Tibial nerve (tissue), 4 donors: ENCODE measurements around the gene DDX20. TPM values are rescaled to one million over a fixed set of nuclear protein-coding genes. Genes with fewer than 3 reads are reported as not detected.
A peak's percentile ranks its signal among the peaks of the same experiment; 100 is the strongest.
"Not testable (repeated sequence)": the region's sequence is repeated elsewhere in the genome, so short reads cannot be mapped to it uniquely, and the experiment has no call there.

ENCODE experiments used
- DNase-seq, 2 donors: peaks; one replicate each; pipeline ENCODE4 v3.0.0-alpha.2; 2019; ENCODE audit warnings: low spot score in 2 of 2
- H3K27ac ChIP-seq, 4 donors: fragments of 200-600 bp; sonication (generic) in 3 of 4; one replicate each; pipeline ENCODE4 v1.5.1; 2017 to 2019; ENCODE audit warnings: mild to moderate bottlenecking in 1 of 4
- H3K27me3 ChIP-seq, 2 donors: fragments of 200-600 bp; sonication (generic) in 1 of 2; one replicate each; pipeline versions ENCODE4 v1.5.1 to v1.6.0; 2017 to 2019
- H3K36me3 ChIP-seq, 3 donors: fragments of 200-600 bp; sonication (generic); one replicate each; pipeline ENCODE4 v1.5.1; 2018 to 2019
- H3K4me1 ChIP-seq, 4 donors: fragments of 200-600 bp; sonication (generic) in 3 of 4; one replicate each; pipeline ENCODE4 v1.5.1; 2017 to 2019
- H3K4me3 ChIP-seq, 4 donors: fragments of 200-600 bp; sonication (generic) in 3 of 4; one replicate each; pipeline ENCODE4 v1.5.1; 2017 to 2019; ENCODE audit warnings: mild to moderate bottlenecking in 1 of 4, moderate library complexity in 1 of 4
- H3K9me3 ChIP-seq, 4 donors: fragments of 200-600 bp; sonication (generic) in 3 of 4; one replicate each; pipeline ENCODE4 v1.5.1; 2017 to 2019
- EP300 ChIP-seq, 2 donors: sonication (generic); formaldehyde crosslinking; IDR thresholded peaks; one replicate each; pipeline ENCODE4 v1.6.1; 2017; ENCODE audit warnings: antibody characterized with exemption in 2 of 2, mild to moderate bottlenecking in 1 of 2
- POLR2A ChIP-seq, 2 donors: fragments of 450-650 bp; IDR thresholded peaks; one replicate each; pipeline ENCODE4 v1.6.1; 2017; ENCODE audit warnings: antibody characterized with exemption in 2 of 2, mild to moderate bottlenecking in 2 of 2, moderate library complexity in 2 of 2
- WGBS, 2 donors: methylation state at CpG; one replicate each; pipeline ENCODE4 v1.1.5; 2018; 5-methylcytosine and 5-hydroxymethylcytosine counted together
- total RNA-seq, 4 donors: library from RNA; depleted of rRNA; stranded (reverse); fragments of >200 nt; gene quantifications; one replicate each; pipeline ENCODE4 v1.1.0, GENCODE V29; 2016
- TF ChIP-seq, protein P1 (sequence below), 5 experiments: fragments of 200-600 bp in 3 of 5; fragments of 450-650 bp in 2 of 5; sonication (generic) in 3 of 5; IDR thresholded peaks; one replicate each; pipeline ENCODE4 v1.5.1; 2016 to 2019; ENCODE audit warnings: antibody characterized with exemption in 5 of 5, mild to moderate bottlenecking in 3 of 5, moderate library complexity in 2 of 5

The DDX20 gene
- total RNA-seq, 4 donors from 2014 or later: 30.8 to 40.5 (median 35.5) TPM

DNA sequence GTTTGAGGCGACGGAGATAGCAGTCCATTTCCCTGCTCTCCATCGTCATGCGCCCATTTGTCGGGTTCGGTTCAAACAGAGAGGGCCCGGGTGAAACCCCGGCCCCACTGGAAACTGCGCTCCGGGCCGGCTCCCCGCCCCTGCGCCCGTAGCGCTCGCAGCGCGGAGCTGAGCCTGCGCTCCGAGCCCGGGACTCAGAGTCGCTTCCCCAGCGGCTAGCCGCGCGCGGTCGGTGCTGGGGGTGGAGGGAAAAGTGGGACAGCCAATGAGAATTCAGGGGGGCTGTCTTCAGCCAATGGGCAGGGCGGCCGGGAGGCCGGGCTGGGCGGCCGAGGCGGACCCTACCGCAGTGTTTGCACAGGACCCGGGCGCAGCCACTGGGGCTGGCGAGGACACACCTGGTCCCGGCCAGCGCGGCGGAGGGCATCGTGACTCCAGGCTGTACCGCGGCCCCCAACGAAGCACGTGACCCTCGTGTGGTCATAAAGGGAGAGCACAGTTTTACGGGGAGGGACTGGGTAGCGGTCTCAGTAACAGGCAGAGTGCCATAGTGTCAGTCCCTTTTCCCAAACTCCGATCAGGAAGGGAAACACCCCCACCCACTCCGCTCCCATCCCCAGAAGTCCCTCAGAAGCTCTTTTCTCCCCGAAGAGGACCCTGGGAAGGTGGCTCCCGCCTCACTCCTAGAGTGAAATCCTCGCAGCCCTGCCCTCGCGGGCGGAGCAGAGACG lies 16.3 kb upstream of the DDX20 start, which contains the start of gene INKA2:
Gene INKA2, minus strand, starts transcription at position 202 of the 731 bp plus-strand sequence. Its CDS starts 153 bp downstream, at position 49.
- WGBS, 2 donors: 1% methylated on average over 27 to 47 of the region's 59 CpGs
- H3K4me3 ChIP-seq: peak within 1 kb of the TSS; percentile 54 to 73 (median 62)
- H3K4me1 ChIP-seq: peaks cover 0 to 58% (median 38%) of the 10 kb centered on the region in 4 donors
- TF ChIP-seq EP300 (IDR thresholded peaks at IDR 0.05): peak; percentile 14 to 86
- peak; percentile 76 to 78 for TF ChIP-seq POLR2A (IDR thresholded peaks at IDR 0.05)
- TF ChIP-seq, protein P1, sequence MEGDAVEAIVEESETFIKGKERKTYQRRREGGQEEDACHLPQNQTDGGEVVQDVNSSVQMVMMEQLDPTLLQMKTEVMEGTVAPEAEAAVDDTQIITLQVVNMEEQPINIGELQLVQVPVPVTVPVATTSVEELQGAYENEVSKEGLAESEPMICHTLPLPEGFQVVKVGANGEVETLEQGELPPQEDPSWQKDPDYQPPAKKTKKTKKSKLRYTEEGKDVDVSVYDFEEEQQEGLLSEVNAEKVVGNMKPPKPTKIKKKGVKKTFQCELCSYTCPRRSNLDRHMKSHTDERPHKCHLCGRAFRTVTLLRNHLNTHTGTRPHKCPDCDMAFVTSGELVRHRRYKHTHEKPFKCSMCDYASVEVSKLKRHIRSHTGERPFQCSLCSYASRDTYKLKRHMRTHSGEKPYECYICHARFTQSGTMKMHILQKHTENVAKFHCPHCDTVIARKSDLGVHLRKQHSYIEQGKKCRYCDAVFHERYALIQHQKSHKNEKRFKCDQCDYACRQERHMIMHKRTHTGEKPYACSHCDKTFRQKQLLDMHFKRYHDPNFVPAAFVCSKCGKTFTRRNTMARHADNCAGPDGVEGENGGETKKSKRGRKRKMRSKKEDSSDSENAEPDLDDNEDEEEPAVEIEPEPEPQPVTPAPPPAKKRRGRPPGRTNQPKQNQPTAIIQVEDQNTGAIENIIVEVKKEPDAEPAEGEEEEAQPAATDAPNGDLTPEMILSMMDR (IDR thresholded peaks at IDR 0.05): peak in 3 of 5 experiments; percentile 6 to 34 (median 33)
- H3K27me3 ChIP-seq: no peaks in the 10 kb centered on the region
- H3K9me3 ChIP-seq: no peaks in the 10 kb centered on the region
- H3K36me3 ChIP-seq: no peaks in the 10 kb centered on the region
- peak; percentile 67 to 73 for DNase-seq
- H3K27ac ChIP-seq: peak within 1 kb of the TSS; percentile 77 to 94 (median 85)

DNA sequence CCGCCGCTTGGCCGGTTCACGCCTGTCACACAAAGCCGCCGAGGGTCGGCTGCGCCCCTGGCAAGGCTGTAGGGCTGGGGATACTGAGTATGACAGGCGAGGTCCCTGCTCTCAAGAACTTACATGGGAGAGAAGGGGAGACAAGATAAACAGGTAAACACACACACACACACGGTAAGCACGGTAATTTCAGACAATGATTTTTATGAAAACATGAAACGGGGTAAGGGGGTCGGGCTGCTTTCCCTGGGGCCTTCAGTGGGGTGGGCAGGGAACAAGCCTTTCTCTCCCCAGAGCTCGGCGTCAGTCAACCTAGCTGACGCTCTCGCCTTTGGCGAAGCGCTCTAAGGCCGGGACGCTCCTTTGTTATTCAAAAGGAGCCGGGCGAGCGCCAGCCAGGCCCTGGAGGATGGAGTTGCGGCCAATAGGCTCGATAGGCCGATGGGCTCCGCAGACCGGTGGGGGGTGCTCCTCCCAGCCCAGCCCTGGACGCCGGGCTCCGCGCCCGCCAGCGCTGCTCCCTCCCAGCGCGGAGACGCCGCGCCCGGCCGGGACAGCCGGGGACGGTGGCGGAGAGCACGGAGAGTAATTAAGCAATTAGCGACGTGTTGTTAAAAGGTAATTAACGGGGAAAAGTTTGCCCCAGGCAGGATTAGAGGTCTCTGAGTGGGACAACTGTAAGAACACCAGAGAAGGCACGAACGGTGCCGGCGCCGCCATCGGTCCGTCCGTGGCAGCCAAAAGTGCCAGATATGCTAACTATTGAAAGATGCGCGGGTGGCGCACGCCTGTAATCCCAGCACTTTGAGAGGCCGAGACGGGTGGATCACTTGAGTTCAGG lies 15.6 kb upstream of the DDX20 start:
- no peaks in the 10 kb centered on the region for H3K27me3 ChIP-seq
- peak overlapping the region; percentile 54 to 73 (median 62) for H3K4me3 ChIP-seq
- H3K4me1 ChIP-seq: peaks cover 0 to 50% (median 35%) of the 10 kb centered on the region in 4 donors
- peak overlapping the region; percentile 77 to 94 (median 85) for H3K27ac ChIP-seq
- H3K9me3 ChIP-seq: no peaks in the 10 kb centered on the region
- peak in 1 of 2 donors; percentile 22 for DNase-seq
- TF ChIP-seq, protein P1 (IDR thresholded peaks at IDR 0.05): no peak
- TF ChIP-seq EP300 (IDR thresholded peaks at IDR 0.05): no peak
- no peak for TF ChIP-seq POLR2A (IDR thresholded peaks at IDR 0.05)
- no peaks in the 10 kb centered on the region for H3K36me3 ChIP-seq
- 2% methylated on average over 61 to 63 of the region's 63 CpGs for WGBS, 2 donors

DNA sequence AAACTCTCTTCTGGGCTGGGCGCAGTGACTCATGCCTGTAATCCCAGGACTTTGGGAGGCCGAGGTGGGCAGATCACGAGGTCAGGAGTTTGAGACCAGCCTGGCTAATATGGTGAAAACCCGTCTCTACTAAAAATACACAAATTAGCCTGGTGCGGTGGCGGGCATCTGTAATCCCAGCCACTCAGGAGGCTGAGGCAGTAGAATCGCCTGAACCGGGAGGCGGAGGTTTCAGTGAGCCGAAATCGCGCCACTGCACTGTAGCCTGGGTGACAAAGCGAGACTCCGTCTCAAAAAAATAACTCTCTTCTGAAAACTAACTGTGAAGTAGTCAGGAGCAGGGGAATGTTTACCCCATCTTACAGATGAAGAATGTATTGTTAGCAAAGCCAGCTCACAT lies 13.4 kb upstream of the DDX20 start:
- H3K27me3 ChIP-seq, H3K9me3 ChIP-seq, H3K27ac ChIP-seq, H3K4me3 ChIP-seq, DNase-seq, H3K36me3 ChIP-seq: not testable (repeated sequence)
- peaks cover 0 to 34% (median 19%) of the 10 kb centered on the region in 4 donors for H3K4me1 ChIP-seq
- WGBS, 2 donors: 95 to 96% methylated on average over 14 of the region's 14 CpGs

DNA sequence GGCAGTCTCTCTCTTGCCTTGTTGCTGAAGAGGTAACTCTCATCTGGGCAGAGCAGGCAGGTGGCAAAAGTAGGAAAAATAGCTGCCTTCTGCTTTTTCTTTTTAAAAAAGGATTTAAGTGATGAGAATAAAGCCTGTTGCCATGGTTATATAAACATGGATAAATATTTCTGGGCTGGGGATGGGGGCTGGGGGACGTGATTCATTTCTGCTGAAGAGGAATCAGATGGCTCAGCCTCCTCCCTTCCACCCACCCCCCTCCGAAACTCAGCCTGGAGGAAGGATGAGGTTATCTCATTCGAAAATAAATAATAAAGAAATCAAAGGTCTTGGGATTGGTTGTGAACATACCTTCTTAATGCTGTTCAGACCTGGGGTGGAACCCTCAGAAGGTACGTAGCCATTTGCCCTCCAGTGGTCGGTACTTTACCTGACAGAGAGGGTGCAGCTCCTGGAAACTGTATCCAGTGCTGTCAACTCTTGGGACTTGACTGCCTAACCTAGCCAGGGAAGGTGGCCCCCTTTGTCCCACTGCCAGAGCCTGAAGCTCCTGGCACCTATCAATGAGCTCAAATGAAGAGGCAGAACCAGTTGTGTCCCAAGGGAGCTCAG lies 12.7 kb upstream of the DDX20 start:
- 78 to 80% methylated on average over 5 of the region's 5 CpGs for WGBS, 2 donors
- TF ChIP-seq POLR2A (IDR thresholded peaks at IDR 0.05): no peak
- no peak for TF ChIP-seq EP300 (IDR thresholded peaks at IDR 0.05)
- TF ChIP-seq, protein P1 (IDR thresholded peaks at IDR 0.05): no peak
- Histone ChIP-seq H3K36me3 (no peaks in the 10 kb centered on the region), H3K4me3 (no peak overlapping the region), H3K4me1 (peaks cover 0 to 26% (median 12%) of the 10 kb centered on the region in 4 donors), H3K27ac (no peak overlapping the region), H3K27me3 (no peaks in the 10 kb centered on the region), H3K9me3 (no peaks in the 10 kb centered on the region)
- no peak for DNase-seq

DNA sequence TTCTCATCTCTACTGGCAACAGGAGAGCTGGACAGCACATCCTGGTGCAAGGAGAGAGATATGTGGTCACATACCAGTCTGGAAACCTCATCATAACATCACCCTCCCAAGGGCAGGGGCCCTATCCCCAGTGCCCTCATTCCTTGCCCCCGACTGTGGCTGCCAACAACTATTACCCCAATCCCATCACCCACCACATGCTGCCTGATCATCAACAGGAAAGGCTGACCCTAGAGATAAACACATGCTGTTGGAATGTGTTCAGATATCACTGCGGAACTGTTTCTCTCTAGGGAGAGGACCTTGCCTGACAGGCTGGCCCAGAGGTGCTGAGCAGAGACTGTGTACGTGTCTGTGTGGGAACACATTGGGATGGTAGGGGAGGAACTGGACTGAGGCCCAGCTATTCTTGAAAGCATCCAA lies 12.0 kb upstream of the DDX20 start:
- TF ChIP-seq POLR2A (IDR thresholded peaks at IDR 0.05) (no peak), EP300 (IDR thresholded peaks at IDR 0.05) (no peak)
- Histone ChIP-seq H3K9me3 (no peaks in the 10 kb centered on the region), H3K4me1 (peaks cover 0 to 20% (median 7%) of the 10 kb centered on the region in 4 donors), H3K36me3 (no peaks in the 10 kb centered on the region), H3K27me3 (no peaks in the 10 kb centered on the region), H3K4me3 (no peak overlapping the region), H3K27ac (no peak overlapping the region)
- 52 to 61% methylated on average over 3 of the region's 3 CpGs for WGBS, 2 donors
- DNase-seq: no peak
